ENCODE measurements around the gene CDS2. TPM values are rescaled to one million over a fixed set of nuclear protein-coding genes. Genes with fewer than 3 reads are reported as not detected.

CDS2 gene
- total RNA-seq, 2 donors from 2014 or later, result 62.0 to 67.2 TPM

GRCh38 chr20:5127204-5127858 lies 523 bp downstream of the CDS2 start:
- ATAC-seq (replicated peaks in 1 of 2), result peak; percentile 55 to 60
- DNase-seq, result peak; percentile 76 to 84
- peaks cover 3 to 5% of the 10 kb centered on the region in 2 donors for H3K36me3 Mint-ChIP-seq (ENCODE audit: insufficient read depth in 2 of 2)
- peak overlapping the region; percentile 97 for H3K27ac Mint-ChIP-seq
- no peaks in the 10 kb centered on the region for H3K9me3 Mint-ChIP-seq
- peak overlapping the region; percentile 95 to 98 for H3K4me3 Mint-ChIP-seq
- peaks cover 57% of the 10 kb centered on the region for H3K4me1 Mint-ChIP-seq (ENCODE audit: low read depth)
- no peaks in the 10 kb centered on the region for H3K27me3 Mint-ChIP-seq (ENCODE audit: low read depth)

GRCh38 chr20:5127859-5128424 lies 1.1 kb downstream of the CDS2 start:
- ATAC-seq (replicated peaks in 1 of 2) (no peak), DNase-seq (no peak)
- Mint-ChIP-seq H3K4me1 (ENCODE audit: low read depth) (peaks cover 51% of the 10 kb centered on the region), H3K9me3 (no peaks in the 10 kb centered on the region), H3K27ac (peak overlapping the region; percentile 97), H3K4me3 (peak overlapping the region; percentile 95 to 98), H3K36me3 (ENCODE audit: insufficient read depth in 2 of 2) (peaks cover 3 to 5% of the 10 kb centered on the region in 2 donors), H3K27me3 (ENCODE audit: low read depth) (no peaks in the 10 kb centered on the region)

- Mint-ChIP-seq H3K4me1 (ENCODE audit: low read depth) (peaks cover 48% of the 10 kb centered on the region), H3K27me3 (ENCODE audit: low read depth) (no peaks in the 10 kb centered on the region), H3K27ac (peak overlapping the region; percentile 97), H3K4me3 (peak overlapping the region; percentile 95 to 98), H3K9me3 (no peaks in the 10 kb centered on the region), H3K36me3 (ENCODE audit: insufficient read depth in 2 of 2) (peaks cover 3 to 5% of the 10 kb centered on the region in 2 donors)
- DNase-seq, result no peak
- no peak for ATAC-seq (replicated peaks in 1 of 2)
These were observed 2.1 kb downstream of the CDS2 start for GRCh38 chr20:5128886-5129285.

- Mint-ChIP-seq H3K27ac (peak overlapping the region; percentile 72), H3K4me1 (ENCODE audit: low read depth) (peaks cover 34% of the 10 kb centered on the region), H3K9me3 (no peaks in the 10 kb centered on the region), H3K4me3 (peak overlapping the region in 1 of 2 donors; percentile 54), H3K27me3 (ENCODE audit: low read depth) (no peaks in the 10 kb centered on the region), H3K36me3 (ENCODE audit: insufficient read depth in 2 of 2) (peaks cover 3 to 5% of the 10 kb centered on the region in 2 donors)
- ATAC-seq (replicated peaks in 1 of 2), result no peak
- no peak for DNase-seq
These were observed 4.7 kb downstream of the CDS2 start for GRCh38 chr20:5131502-5131901.

GRCh38 chr20:5133998-5134397 lies 7.2 kb downstream of the CDS2 start:
- no peak overlapping the region for H3K4me3 Mint-ChIP-seq
- H3K9me3 Mint-ChIP-seq, result no peaks in the 10 kb centered on the region
- DNase-seq, result no peak
- H3K36me3 Mint-ChIP-seq (ENCODE audit: insufficient read depth in 2 of 2), result no peaks in the 10 kb centered on the region
- no peak overlapping the region for H3K27ac Mint-ChIP-seq
- H3K4me1 Mint-ChIP-seq (ENCODE audit: low read depth), result peaks cover 27% of the 10 kb centered on the region
- no peak for ATAC-seq (replicated peaks in 1 of 2)
- no peaks in the 10 kb centered on the region for H3K27me3 Mint-ChIP-seq (ENCODE audit: low read depth)

- Mint-ChIP-seq H3K27me3 (ENCODE audit: low read depth) (no peaks in the 10 kb centered on the region), H3K36me3 (ENCODE audit: insufficient read depth in 2 of 2) (no peaks in the 10 kb centered on the region), H3K4me1 (ENCODE audit: low read depth) (peaks cover 36% of the 10 kb centered on the region), H3K4me3 (no peak overlapping the region), H3K9me3 (no peaks in the 10 kb centered on the region), H3K27ac (no peak overlapping the region)
- ATAC-seq (replicated peaks in 1 of 2), result no peak
- DNase-seq, result no peak
These were observed 8.7 kb downstream of the CDS2 start for GRCh38 chr20:5135363-5136012.

- Mint-ChIP-seq H3K27me3 (ENCODE audit: low read depth) (no peaks in the 10 kb centered on the region), H3K36me3 (ENCODE audit: insufficient read depth in 2 of 2) (no peaks in the 10 kb centered on the region), H3K4me1 (ENCODE audit: low read depth) (peaks cover 40% of the 10 kb centered on the region), H3K9me3 (no peaks in the 10 kb centered on the region), H3K27ac (no peak overlapping the region), H3K4me3 (no peak overlapping the region)
- ATAC-seq (replicated peaks in 1 of 2), result no peak
- DNase-seq, result no peak
These were observed 9.3 kb downstream of the CDS2 start for GRCh38 chr20:5136096-5136495.

GRCh38 chr20:5140195-5140594 lies 13.4 kb downstream of the CDS2 start:
- Mint-ChIP-seq H3K27ac (no peak overlapping the region), H3K4me3 (no peak overlapping the region), H3K27me3 (ENCODE audit: low read depth) (no peaks in the 10 kb centered on the region), H3K4me1 (ENCODE audit: low read depth) (peaks cover 61% of the 10 kb centered on the region), H3K9me3 (no peaks in the 10 kb centered on the region), H3K36me3 (ENCODE audit: insufficient read depth in 2 of 2) (peaks cover 0 to 2% of the 10 kb centered on the region in 2 donors)
- ATAC-seq (replicated peaks in 1 of 2) (no peak), DNase-seq (no peak)

- Mint-ChIP-seq H3K4me1 (ENCODE audit: low read depth) (peaks cover 61% of the 10 kb centered on the region), H3K4me3 (no peak overlapping the region), H3K27me3 (ENCODE audit: low read depth) (no peaks in the 10 kb centered on the region), H3K36me3 (ENCODE audit: insufficient read depth in 2 of 2) (peaks cover 2 to 6% of the 10 kb centered on the region in 2 donors), H3K9me3 (no peaks in the 10 kb centered on the region), H3K27ac (no peak overlapping the region)
- ATAC-seq (replicated peaks in 1 of 2), result no peak
- DNase-seq, result no peak
These were observed 14.8 kb downstream of the CDS2 start for GRCh38 chr20:5141615-5142014.

GRCh38 chr20:5143851-5144250 lies 17.0 kb downstream of the CDS2 start:
- H3K4me1 Mint-ChIP-seq (ENCODE audit: low read depth), result peaks cover 71% of the 10 kb centered on the region
- H3K9me3 Mint-ChIP-seq, result no peaks in the 10 kb centered on the region
- H3K36me3 Mint-ChIP-seq (ENCODE audit: insufficient read depth in 2 of 2), result peaks cover 2 to 6% of the 10 kb centered on the region in 2 donors
- ATAC-seq (replicated peaks in 1 of 2) (peak in 1 of 2 donors; percentile 20), DNase-seq (peak in 1 of 2 donors; percentile 13)
- H3K27me3 Mint-ChIP-seq (ENCODE audit: low read depth), result no peaks in the 10 kb centered on the region
- peak overlapping the region; percentile 95 for H3K27ac Mint-ChIP-seq
- peak overlapping the region in 1 of 2 donors; percentile 63 for H3K4me3 Mint-ChIP-seq

- H3K4me1 Mint-ChIP-seq (ENCODE audit: low read depth), result peaks cover 69% of the 10 kb centered on the region
- H3K9me3 Mint-ChIP-seq, result no peaks in the 10 kb centered on the region
- H3K27ac Mint-ChIP-seq, result peak overlapping the region; percentile 89
- ATAC-seq (replicated peaks in 1 of 2) (no peak), DNase-seq (no peak)
- no peaks in the 10 kb centered on the region for H3K27me3 Mint-ChIP-seq (ENCODE audit: low read depth)
- no peak overlapping the region for H3K4me3 Mint-ChIP-seq
- H3K36me3 Mint-ChIP-seq (ENCODE audit: insufficient read depth in 2 of 2), result peaks cover 2 to 6% of the 10 kb centered on the region in 2 donors
These were observed 18.7 kb downstream of the CDS2 start for GRCh38 chr20:5145365-5146098.

GRCh38 chr20:5146099-5146668 lies 19.4 kb downstream of the CDS2 start:
- Mint-ChIP-seq H3K27me3 (ENCODE audit: low read depth) (no peaks in the 10 kb centered on the region), H3K36me3 (ENCODE audit: insufficient read depth in 2 of 2) (peaks cover 2 to 6% of the 10 kb centered on the region in 2 donors), H3K9me3 (no peaks in the 10 kb centered on the region), H3K4me1 (ENCODE audit: low read depth) (peaks cover 67% of the 10 kb centered on the region), H3K4me3 (no peak overlapping the region), H3K27ac (peak overlapping the region; percentile 4)
- ATAC-seq (replicated peaks in 1 of 2), result no peak
- no peak for DNase-seq

Data from activated T-cell treated with anti-CD3 and anti-CD28 coated beads, Interleukin-2, amount 50 U/mL, for 72 hours (primary cell).